8988T (cell line): ENCODE data around the gene SNRK.

Experiments used
- DNase-seq: peaks from one replicate; pipeline ENCODE4 v3.0.0; 2011

SNRK gene

GRCh38 chr3:43373560-43373928 lies 87.2 kb downstream of the SNRK start:
- DNase-seq, result no peak

GRCh38 chr3:43378066-43378935 lies 92.0 kb downstream of the SNRK start:
- peak; percentile 69 for DNase-seq

GRCh38 chr3:43379343-43379742 lies 93.0 kb downstream of the SNRK start:
- DNase-seq, result no peak

- DNase-seq, result no peak
These were observed 101.8 kb downstream of the SNRK start for GRCh38 chr3:43388175-43388574.

GRCh38 chr3:43388915-43389314 lies 102.6 kb downstream of the SNRK start:
- no peak for DNase-seq

GRCh38 chr3:43389388-43390254 lies 103.3 kb downstream of the SNRK start:
- DNase-seq, result no peak

- no peak for DNase-seq
These were observed 103.9 kb downstream of the SNRK start for GRCh38 chr3:43390255-43390588.

- no peak for DNase-seq
These were observed 105.3 kb downstream of the SNRK start for GRCh38 chr3:43391621-43392020.

- no peak for DNase-seq
These were observed 107.8 kb downstream of the SNRK start for GRCh38 chr3:43394041-43394554.

DNA sequence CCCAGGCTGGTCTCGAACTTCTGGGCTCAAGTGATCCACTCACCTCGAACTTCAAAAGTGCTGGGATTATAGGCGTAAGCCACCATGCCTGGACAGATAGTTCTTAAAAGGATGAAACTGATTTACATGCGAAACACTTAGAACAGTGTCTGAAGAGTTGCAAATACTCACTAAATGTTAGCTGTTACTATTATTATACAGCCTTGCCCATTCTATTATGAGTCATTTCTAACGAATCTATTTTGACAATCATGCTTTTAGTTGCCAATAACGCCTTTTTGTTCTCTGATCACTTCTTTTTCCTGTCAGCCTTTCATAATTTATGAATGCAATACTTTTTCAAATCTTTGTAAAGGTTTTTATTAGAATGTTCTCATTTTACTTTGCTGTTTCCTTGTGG lies 112.7 kb downstream of the SNRK start:
- no peak for DNase-seq

DNA sequence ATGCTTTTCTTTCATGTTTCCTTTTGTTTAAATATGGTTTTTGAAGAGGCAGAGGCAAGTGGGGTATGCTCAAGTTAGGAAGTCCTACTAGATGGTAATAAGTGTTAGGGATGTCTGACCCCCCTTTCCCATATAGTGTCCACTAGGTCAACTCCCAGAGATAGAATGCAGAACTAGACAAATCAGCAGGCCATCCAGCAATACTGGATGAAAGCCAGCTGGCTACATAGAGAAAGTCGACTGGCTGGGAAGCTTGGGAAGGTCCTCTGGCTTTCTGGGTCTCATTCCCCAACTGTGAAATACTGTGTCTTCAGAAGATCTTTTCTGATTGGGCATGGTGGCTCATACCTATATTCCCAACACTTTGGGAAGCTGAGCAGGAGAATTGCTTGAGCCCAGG lies 113.8 kb downstream of the SNRK start:
- DNase-seq, result no peak
